Endothelial cell of umbilical vein (primary cell): Measurements from ENCODE around the gene IER3.

Experiments
- EZH2 ChIP-seq: IDR thresholded peaks from 2 replicates; pipeline ENCODE4 v1.6.1; 2012; ENCODE audit warnings: borderline replicate concordance, low read depth, mild to moderate bottlenecking, moderate library complexity, low read length, inconsistent platforms; ENCODE audit not compliant: severe bottlenecking
- FOS ChIP-seq: IDR thresholded peaks from 2 replicates; pipeline ENCODE4 v1.6.1; 2011; ENCODE audit warnings: mild to moderate bottlenecking, low read length, moderate library complexity, borderline replicate concordance; ENCODE audit not compliant: insufficient read depth
- GATA2 ChIP-seq: IDR thresholded peaks from 2 replicates; pipeline ENCODE4 v1.7.0; 2011; ENCODE audit warnings: low read depth, mild to moderate bottlenecking, moderate library complexity, mixed read lengths, low read length; ENCODE audit not compliant: insufficient read length, insufficient read depth
- JUN ChIP-seq: IDR thresholded peaks from 2 replicates; pipeline ENCODE4 v1.6.1; 2011; ENCODE audit warnings: borderline replicate concordance, low read depth; ENCODE audit not compliant: insufficient read length, insufficient read depth
- MYC ChIP-seq: IDR thresholded peaks from one replicate; pipeline ENCODE4 v1.6.1; 2011; ENCODE audit warnings: mild to moderate bottlenecking, low read depth, low read length
- POLR2A ChIP-seq: IDR thresholded peaks from 2 replicates; pipeline ENCODE4 v1.6.1; 2012; ENCODE audit warnings: low read depth, mild to moderate bottlenecking, control low read depth, low read length
- POLR2AphosphoS5 ChIP-seq: IDR thresholded peaks from 2 replicates; pipeline ENCODE4 v1.6.1; 2012; ENCODE audit warnings: low read depth, mild to moderate bottlenecking, control low read depth, low read length, moderate library complexity; ENCODE audit not compliant: insufficient read depth
- TF ChIP-seq, protein P1 (sequence below), 2 donors: IDR thresholded peaks; 1 replicate in 1 of 2; 2 replicates in 1 of 2; pipeline ENCODE4 v1.5.1; 2011; ENCODE audit warnings: low read length in 2 of 2, mild to moderate bottlenecking in 2 of 2, moderate library complexity in 2 of 2, control low read depth in 1 of 2, inconsistent platforms in 1 of 2, low read depth in 1 of 2; ENCODE audit not compliant: insufficient read depth in 1 of 2; ENCODE audit errors: extremely low read depth in 1 of 2
- TF ChIP-seq, protein P2 (sequence below): IDR thresholded peaks from 2 replicates; pipeline ENCODE4 v1.6.1; 2011; ENCODE audit not compliant: insufficient read depth, insufficient read length

DNA sequence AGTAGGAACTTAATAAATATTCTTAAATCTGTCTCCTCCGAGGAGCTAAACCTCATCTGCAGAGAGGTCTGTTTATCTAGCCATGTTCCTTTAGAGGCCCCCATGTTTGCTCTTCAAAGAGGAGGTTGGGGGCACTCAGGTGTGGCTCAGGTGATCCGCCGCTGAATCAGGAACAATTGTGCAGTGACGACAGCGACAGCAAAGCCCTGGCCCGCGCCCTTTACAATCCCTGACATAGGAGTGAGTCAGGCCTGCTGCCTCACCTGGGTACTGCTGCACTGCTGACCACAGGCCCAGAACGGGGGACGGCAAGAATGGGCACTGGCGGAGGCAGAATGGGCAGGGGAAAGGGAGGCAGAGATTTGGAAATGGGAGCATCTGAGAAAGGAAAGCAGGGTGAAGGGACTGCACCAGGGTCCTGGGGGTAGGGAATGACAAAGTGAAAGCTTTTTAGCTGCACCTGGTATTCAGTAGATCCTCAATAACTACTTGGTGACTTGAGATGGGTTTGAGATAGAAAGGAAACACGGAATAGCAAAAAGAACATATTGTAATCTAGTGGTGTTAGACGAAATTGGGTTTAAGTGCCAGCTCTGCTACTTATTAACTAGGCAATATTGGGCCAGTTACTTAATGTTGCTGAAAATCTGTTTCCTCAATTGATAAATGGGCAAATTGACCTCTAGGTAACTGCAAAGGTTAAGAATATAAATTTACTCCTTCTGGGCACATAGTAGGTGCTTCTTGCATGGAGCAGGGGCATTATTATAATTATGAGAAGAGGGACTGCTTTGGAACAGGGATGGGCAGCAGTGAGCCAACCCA lies 5.4 kb upstream of the IER3 start:
- TF ChIP-seq, protein P1, sequence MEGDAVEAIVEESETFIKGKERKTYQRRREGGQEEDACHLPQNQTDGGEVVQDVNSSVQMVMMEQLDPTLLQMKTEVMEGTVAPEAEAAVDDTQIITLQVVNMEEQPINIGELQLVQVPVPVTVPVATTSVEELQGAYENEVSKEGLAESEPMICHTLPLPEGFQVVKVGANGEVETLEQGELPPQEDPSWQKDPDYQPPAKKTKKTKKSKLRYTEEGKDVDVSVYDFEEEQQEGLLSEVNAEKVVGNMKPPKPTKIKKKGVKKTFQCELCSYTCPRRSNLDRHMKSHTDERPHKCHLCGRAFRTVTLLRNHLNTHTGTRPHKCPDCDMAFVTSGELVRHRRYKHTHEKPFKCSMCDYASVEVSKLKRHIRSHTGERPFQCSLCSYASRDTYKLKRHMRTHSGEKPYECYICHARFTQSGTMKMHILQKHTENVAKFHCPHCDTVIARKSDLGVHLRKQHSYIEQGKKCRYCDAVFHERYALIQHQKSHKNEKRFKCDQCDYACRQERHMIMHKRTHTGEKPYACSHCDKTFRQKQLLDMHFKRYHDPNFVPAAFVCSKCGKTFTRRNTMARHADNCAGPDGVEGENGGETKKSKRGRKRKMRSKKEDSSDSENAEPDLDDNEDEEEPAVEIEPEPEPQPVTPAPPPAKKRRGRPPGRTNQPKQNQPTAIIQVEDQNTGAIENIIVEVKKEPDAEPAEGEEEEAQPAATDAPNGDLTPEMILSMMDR (IDR thresholded peaks at IDR 0.05; ENCODE audit: extremely low read depth in 1 of 2, insufficient read depth in 1 of 2, low read depth in 1 of 2, low read length in 2 of 2): no peak
- TF ChIP-seq EZH2 (no peak), FOS (no peak), POLR2A (no peak), GATA2 (no peak), MYC (no peak), POLR2AphosphoS5 (no peak), JUN (no peak)
- TF ChIP-seq, protein P2, sequence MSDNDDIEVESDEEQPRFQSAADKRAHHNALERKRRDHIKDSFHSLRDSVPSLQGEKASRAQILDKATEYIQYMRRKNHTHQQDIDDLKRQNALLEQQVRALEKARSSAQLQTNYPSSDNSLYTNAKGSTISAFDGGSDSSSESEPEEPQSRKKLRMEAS: no peak
